Non-pigmented ciliary epithelial cell (primary cell): Measurements from ENCODE around the gene KCNH8.
"Not testable (repeated sequence)": the region's sequence is repeated elsewhere in the genome, so short reads cannot be mapped to it uniquely, and the experiment has no call there.

ENCODE experiments used
- DNase-seq: peaks from one replicate; pipeline ENCODE4 v3.0.0-alpha.2; 2010; ENCODE audit warnings: low read depth

Gene KCNH8

DNA sequence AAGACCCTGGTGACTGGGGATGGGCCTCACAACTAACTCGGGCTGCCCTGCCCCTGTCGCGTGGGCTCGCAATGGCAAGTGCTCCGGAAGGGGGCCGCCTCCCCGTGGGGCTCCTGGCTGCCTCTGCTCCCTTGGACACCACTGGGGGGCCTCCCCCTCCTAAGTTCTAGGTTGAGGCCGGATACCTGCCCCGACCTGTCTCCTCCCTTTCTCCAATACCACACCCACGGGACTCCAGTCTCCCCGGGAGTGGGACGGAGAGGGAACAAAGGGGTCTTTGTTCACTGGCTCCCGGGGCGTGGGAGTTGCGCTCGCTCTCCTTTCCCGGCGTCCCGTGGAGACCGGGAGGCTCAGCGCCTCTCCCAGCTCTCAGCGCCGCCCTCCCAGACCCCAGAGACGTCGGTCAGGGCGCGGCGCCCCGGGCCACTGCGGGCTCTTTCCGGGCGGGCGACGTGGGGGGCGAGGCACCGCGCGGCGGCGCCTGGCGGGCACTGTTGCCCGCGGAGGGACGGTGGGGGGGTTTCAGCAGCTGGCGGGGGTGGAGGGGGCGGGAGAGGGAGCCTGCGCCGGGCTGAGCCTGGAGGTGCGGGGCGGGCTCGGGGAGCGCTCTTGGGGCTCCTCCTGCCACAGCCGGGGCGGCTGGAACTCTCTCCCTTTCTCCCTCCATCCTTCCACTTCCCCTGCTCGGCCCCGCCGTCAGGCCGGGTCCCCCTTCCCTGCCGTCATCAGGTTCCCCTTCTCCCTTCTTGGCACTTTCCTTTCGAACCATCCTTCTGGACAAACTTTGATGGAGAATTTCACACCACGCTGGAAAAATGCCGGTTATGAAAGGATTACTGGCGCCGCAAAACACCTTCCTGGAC, at the start of gene KCNH8:
Gene KCNH8 (plus strand): TSS at position 606 of the 863 bp plus-strand sequence. CDS start 210 bp downstream, at position 816.
- no peak for DNase-seq

DNA sequence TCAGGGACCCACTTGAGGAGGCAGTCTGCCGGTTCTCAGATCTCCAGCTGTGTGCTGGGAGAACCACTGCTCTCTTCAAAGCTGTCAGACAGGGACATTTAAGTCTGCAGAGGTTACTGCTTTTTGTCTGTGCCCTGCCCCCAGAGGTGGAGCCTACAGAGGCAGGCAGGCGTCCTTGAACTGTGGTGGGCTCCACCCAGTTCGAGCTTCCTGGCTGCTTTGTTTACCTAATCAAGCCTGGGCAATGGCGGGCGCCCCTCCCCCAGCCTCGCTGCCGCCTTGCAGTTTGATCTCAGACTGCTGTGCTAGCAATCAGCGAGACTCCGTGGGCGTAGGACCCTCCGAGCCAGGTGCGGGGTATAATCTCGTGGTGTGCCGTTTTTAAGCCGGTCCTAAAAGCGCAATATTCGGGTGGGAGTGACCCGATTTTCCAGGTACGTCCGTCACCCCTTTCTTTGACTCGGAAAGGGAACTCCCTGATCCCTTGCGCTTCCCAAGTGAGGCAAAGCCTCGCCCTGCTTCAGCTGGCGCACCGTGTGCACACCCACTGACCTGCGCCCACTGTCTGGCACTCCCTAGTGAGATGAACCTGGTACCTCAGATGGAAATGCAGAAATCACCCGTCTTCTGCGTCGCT, 45.5 kb upstream of the KCNH8 start:
- DNase-seq = not testable (repeated sequence)

DNA sequence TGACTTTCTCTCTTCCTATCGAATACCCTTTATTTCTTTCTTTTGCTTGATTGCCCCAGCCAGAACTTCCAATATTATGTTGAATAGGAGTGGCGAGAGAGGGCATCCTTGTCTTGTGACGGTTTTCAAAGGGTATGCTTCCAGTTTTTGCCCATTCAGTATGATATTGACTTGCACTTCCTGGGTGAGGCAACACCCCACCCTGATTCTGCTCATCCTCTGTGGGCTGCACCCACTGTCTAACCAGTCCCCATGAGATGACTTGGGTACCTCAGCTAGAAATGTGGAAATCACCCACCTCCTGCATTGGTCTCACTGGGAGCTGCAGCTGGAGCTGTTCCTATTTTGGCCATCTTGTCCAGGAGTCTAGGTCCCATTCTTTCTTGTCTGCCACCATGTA, 44.8 kb upstream of the KCNH8 start:
- no peak for DNase-seq

DNA sequence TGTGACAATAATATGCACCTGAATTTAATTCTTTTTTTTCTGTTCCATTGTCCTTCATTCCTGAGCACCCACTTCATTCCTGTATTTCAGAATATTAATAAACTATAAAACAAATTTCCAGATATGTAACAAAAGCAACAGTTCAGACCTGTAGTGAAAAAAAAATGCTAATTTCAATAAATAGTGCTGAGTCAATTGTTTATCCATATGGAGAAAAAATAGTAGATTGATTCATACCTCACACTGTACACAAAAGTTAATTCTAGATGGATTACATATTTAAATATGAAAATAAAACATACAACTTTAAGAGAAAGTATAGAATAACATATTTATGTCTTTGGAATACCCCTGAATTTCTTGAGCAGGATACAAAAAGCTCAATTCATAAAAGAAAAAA, 43.9 kb upstream of the KCNH8 start:
- DNase-seq = no peak

DNA sequence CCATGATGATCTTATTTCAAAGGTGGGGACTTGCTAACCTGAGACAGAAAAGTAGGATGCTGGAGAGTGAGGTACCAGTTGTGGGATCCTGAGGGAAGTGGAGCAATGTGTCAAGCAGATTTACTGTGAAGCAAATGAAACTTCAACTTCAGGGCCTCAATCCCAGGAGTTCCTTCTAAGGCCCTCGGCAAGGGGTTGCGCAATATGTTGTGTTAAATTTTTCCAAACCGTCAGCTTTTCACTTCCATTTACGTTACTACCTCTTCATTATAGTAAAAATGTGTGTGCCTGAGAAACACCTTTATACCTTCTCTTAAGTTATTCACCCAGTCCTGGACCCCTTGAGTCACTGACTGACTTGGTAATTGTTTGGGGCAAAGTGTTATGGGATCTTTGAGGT, 42.5 kb upstream of the KCNH8 start:
- no peak for DNase-seq

DNA sequence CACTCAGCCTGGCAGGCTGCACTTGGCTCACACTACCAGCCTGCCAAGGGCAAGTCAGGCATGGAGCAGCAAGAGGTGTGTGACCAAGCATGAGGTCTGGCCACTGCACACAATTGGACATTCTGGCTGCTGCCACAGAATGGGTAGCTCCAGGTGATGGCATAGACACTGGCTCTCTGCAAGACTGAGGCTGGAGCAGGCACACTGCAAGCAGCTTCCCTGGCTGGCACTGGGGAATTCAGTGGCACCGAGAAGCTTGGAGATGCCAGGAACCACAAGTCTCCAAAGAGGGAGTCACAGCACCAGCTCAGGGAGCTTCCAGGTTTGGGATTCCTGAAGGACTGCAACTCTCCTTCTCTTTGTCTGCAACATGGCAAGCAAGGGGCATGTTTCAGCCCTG, 42.0 kb upstream of the KCNH8 start:
- no peak for DNase-seq

DNA sequence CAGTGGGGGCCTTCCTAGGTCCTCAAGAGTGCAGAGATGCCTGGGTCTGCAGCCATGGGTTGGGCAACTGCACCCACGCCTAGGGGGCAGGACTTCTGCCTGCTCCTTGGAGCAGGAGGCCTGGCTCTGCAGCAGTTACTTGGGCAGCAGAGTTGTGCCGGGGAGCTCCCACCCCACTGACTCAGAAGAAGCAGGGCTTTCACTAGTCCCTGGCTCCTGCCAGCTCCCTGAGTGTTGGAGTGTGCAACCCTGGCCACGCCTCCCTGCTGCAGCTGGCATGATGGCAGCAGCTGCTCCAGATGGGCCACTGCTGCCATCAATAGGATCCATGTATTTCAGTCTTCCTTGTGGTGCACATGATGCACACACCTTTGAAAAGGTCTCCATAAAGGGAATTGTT, 40.6 kb upstream of the KCNH8 start:
- DNase-seq = no peak

DNA sequence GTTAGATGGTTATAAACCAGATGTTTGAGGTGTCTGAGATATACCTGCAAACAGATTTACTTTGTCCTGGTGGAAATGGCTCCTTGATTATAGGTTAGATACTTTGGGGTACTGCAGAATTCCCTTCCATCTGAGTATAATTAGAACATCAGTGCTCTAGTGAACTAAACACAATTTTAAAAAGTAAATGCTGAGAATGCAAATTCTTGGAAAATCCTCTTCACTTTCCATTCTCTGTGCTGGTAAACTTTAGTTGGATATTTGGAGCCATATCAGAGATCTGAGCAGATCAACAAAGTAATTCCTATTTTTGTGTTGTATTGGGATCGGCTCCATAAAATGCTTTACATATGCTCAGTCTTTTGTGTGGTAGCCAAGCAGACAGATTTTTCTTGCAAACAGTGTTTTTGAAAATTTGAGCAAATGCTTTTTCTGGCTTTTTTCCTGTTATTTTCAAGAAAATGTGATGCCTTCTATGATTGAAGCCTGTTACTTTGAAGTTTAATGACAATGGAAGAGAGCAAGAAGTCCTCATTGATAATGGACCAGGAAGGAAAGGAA, 37.9 kb upstream of the KCNH8 start:
- DNase-seq = no peak

DNA sequence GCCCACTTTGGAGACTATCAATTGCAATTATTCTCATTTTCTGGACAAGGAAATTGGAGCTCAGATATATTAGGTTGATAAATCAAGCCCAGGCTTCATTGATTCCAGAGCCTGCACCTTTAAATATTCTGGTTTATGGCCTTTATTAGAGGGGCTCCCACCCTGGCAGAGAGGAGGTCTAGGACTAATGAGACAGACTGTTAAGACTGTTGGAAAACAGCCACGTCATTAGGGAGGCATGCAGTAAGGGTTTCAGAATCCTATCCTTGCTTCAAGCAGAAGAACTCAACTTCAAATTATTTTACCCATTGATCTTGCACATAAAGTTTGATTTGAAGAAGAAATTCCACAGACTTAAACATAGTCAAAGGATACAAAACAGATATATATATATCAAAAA, 33.8 kb upstream of the KCNH8 start:
- DNase-seq = no peak

DNA sequence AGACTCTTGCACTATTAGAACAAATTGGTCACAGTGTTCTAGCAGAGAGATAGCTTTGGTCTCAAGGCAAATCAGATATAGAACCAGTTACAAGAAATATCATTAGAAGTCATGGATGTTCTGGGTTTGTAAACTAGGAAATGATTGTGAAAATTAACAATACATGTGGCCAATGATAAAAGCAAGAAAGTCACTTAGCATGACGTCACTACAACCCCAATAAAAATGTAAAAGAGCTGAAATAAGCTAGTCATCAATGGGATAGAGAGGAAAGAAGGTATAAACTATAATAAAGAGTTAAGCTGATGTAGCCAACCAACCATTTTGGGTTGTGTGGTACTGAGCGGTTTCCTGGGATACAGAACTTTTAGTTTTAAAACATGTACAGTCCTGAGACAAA, 32.1 kb upstream of the KCNH8 start:
- no peak for DNase-seq

DNA sequence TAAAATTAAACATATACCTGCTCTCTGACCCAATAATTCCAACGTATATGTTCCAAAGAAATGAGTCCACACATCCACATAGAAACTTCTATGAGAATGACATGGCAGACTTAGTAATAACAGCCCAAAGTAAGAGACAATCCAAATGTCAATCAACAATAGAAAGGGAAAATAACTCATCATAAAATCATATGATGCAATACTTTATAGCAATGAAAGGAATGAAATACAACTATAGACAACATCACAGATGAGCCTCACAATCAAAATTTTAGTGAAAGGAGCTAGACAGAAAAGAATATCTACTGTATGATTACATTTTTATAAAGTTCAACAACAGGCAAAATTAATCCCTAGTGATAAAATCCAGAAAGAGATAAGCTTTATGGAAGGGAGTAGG, 23.6 kb upstream of the KCNH8 start:
- no peak for DNase-seq

DNA sequence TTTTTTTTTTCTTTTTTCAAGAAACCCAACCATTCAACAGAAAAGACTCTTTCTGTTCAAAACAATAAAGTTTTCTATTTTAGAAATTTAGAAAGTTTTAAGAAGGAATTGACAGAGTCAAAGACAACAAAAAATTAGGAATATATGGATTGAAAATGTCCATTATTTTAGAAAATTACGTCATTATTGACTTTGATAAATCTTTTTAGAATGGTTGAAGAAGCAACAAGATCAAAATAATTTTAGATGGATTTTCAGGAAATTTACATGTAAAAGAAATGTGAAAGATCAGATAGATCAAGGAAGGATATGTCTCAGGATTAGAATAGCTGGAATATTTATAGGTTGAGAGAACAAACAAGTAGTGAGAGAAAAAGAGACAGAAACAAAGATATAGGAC, 8.4 kb upstream of the KCNH8 start:
- DNase-seq = no peak

DNA sequence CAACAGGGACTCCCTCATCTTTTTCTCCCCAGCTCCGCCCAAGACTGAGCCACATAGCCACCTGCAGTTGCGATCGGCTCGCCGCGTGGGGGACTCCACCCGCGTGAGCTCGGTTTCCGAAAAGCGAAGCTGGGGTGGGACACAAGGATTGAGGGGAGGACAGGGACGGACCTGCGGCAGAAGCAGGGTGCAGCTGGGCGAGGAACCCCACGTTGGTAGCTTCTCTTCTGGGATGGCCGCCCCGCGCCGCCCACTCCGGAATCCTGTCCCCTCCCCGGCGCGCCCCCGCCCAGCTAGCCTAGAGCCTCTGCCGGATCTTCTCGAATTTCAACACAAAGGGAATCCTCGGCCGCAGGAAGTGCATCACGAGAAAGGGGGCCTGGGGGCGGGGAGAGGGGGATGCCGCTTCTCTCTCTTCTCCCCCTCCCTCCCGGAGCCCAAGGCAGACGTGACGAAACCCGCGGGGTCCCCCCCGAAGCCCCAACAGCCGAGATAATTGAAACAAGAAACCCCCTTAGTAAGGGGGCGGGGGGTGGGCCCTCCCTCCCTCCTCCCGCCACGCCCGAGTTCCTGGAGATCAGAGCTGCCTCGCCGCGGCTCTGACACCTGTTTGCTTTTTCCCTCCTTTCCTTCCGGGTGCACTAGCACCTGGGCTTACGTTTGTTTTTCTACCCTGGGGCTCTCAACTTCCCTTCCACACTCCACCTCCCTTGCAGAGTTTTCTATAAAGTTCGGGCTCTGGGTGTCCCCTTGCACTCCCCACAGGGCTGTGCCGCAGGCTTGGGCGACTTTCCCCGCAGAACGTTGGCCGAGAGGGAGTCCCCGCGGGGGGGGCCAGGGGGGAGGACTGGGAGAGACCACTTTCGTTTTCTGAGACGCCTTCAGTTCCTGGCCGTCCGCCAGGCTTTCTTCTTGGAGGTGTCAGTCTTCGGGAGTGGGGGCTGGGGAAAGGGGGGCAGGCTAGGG, 1.3 kb upstream of the KCNH8 start:
- DNase-seq = peak; percentile 13

DNA sequence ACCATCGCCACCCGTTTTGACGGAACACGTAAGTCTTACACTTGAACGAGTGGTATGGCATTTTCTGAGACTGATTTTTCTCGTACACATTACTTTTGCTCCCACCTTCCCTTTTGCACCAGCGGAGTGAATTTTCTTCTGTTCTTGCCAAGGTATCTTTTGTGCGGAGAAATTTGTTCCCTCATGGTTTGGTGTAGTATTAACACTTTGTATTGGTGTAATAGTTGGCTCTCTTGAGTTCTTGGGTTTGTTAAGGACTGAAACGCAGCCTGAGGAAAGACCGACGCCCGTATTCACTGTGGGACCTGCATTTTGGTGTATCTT, 420 bp downstream of the KCNH8 start:
- DNase-seq = no peak

DNA sequence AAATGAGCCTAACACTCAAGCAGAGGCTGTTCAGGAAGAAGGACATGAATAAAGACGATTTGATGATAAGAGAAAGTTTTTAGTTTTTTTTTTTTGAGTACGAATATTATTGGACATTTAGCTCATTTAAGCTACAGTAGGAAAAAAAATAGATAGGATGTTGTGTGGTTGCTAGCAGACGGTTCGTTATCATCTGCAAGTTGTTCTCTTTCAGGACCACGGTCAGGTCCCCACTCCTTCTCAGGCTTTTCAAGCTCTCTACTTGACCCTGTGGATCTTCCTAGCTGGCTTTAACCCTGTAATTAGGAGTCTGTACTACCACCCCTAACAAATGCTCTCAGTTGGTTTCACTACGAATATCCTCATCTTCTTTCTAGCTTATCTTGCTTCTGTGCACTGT, 1.1 kb downstream of the KCNH8 start:
- DNase-seq = peak; percentile 13

DNA sequence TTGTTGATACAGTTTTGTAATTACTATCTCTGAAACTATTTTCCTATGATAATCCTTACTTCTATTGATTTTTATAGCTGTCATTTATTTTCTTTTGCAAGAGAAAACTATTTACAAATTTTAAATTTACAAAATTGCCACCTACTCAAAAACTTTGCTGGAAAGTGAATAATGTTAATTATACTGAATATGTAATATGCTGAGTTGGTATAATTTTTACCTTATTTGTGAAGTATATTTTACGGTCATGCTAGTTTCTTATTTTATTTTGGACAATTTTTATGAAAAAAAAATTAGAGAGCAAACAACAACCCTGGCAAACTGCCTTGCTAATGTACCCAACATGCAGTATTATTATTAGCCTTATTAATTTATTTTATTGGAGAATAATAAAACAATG, 2.9 kb downstream of the KCNH8 start:
- DNase-seq = no peak

DNA sequence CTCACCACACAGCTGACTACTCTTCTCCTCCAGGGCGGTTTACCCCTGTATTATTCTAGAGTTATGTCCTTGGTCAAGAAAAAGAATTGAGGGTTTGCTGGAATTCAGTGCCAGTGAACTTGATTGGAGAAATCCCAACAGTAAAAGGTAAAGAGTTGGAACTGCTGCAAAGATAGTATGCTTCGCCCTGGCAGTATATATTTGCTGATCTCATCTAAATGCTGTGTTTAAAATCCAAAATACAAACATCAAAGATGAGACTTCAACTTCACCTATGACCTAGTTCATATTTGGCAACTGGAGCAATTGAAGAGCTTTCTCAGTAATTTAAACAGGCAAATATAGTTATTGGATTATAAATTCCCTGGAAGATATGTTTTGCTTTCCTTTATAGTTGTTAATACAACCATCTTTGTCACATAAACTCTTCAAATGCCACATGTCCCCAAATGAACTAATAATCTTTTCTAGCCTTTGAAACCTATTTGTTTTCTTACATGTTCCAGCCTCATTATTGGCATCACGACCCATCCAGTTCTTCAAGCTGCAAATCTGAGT, 6.5 kb downstream of the KCNH8 start:
- DNase-seq = no peak

DNA sequence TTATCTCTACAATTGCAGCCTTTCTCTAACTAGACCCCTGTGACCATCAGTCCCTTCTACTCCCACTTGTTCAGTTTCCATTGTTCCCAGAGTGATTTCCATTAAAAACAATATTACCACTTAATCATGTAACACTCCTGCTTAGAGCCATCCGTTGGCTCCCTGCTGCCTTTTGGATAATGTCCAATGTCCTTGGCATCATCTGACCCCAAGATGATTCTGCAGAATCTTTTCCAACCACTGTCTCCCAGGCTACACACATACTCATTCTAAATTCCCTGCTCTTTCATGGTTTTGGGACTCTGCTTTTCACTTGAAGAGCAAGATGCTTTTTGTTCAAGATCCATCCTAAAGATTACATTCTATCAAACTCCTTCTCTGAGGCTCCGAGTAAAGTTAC, 7.1 kb downstream of the KCNH8 start:
- DNase-seq = no peak

DNA sequence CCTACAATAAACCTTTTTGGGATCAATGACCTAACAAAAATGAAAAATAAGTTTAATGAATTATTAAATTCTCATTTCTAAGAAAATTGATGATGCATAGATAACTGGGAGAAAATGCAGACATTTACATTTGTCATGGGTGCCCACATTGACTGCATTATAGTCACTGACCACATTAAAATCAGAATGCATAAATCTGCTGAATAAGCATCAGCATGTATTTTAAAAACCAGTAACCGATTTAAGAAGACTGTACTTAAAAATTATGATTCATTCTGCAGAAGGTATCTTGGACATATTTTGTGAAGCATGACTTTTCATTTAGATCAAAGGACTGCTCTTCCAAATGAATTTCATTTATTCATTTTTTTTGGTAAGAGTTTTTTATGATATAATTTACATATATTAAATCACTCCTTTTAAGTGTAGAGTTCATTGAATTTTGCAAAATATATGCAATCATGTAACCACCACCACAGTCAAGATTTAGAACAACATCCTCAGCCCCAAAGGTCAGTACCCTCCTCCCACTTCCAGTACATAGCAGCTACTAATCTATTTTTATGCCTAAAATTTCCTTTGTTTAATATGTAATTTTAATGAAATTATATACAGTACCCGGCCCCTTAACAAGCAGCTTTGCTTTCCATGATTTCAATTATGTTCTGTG, 11.8 kb downstream of the KCNH8 start:
- no peak for DNase-seq

DNA sequence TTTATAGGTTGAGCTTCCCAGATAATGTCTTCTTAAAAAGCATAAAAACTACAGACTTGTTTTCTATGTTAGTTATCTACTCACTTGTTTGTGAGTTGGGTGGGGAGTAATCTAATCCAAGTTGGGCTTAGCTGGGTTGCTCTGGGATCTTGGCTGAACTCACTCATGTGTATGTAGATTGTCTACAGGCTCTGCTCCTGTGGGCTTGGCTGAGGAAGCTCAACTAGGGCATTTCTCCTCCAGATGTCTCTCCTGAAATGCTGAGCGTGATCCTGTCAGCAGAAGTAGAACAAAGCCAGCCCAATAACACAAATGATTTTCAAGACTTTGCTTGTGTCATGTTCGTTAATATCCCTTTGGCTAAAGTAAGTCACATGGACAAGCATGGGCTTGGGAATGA, 17.3 kb downstream of the KCNH8 start:
- DNase-seq = no peak

DNA sequence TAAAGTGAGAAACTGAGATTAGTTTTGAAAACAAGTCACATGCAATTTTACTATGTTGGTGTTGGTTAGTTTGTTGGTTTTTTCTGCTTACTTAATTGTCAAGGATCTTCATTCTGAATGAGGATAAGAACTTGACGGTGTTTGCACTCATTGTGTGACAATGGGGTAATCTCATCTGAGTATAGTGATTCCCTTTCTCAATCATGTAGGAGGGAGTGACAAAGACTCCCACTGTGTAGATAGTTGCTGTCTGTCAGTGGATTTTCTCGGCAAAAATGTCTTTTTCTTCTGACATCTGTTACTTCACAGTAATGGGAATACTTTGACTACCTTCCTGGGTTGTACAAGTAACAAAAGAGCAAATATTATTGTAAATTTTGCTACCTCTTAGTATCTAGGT, 23.5 kb downstream of the KCNH8 start:
- DNase-seq = no peak

DNA sequence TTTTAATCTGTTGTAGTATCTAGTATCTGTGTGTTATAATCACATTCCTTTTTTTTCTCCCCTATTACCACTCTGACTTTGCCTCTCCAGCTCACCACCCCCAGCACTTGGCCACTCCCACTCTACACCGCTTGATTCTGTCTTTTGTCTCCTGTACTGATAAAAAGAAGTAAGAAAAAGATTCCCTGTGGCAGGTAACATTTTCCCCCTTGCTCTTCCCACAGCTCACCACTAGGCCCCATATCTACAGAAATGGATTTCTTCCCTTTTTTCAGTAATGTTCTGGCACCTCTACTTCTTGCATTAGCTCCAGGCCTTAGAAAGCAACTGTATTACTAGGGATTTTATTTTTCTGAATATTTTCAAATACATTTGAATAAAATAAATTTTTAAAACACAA, 25.6 kb downstream of the KCNH8 start:
- DNase-seq = no peak
